ENCODE results near the gene CTSZ. TPM values are rescaled to one million over a fixed set of nuclear protein-coding genes. Genes with fewer than 3 reads are reported as not detected.

CTSZ gene
- total and polyA plus RNA-seq, 2 donors from 2014 or later: 200 to 234 TPM

DNA sequence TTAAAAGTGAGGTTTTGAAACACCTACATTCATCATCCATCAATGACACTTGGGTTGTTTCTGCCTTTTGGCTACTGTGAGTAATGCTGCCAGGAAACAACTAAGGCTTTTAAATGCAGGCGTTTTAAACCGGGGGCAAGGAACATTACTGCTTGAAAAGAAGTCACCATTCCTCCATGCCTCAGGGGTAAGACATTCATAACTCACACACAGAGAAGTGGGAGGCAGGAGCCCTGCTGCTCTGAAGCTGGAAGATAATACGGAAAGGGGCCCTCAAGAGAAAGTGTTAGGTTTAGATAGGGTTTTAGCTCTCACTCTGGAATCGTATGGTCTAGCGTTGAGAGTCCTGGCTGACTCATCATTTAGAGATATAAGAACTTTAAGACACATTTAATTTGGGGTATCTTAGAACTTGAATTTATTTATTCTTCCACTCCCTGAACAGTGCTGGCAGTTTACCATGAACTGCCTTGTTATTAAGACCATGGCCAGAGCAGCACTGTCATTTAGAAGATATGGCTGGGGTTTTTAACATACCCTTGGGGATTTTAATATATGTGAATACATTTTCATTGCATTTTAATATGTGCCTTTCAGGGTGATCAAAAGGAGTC is 14.0 kb upstream of the CTSZ start:
- intact Hi-C loops (cut with DNase I): loop anchor here (10.0 kb wide), 1 partner anchor 116 kb away; no protein-coding TSS in a partner anchor
- no peak for DNase-seq

DNA sequence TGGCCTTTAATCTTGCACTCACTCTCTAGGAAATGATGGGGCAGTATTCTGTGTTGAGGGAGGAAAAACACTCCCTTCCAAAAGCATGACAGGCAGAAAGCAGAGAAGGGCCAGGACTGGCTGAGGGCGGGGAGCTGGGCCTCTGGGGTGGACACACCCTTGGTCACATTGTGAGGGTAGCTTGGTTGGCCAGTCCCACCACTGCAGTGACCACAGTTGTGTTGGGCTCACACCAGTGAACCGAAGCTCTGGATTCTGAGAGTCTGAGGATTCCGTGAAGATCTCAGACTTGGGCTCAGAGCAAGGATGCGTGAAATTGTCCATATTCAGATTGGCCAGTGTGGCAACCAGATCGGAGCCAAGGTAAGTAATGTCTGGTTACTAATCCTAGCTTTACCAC is 12.2 kb upstream of the CTSZ start, which contains the start of gene TUBB1:
Gene TUBB1 (plus strand): TSS at position 213 of the 400 bp plus-strand sequence. CDS start 94 bp downstream, at position 307.
- no peak within 1 kb of the TSS for H3K27ac ChIP-seq (ENCODE audit: low read depth in 2 of 2, low read length in 2 of 2)

More for the DNA sequence above, 14.0 kb upstream of the CTSZ start:
- TF ChIP-seq, protein P1, sequence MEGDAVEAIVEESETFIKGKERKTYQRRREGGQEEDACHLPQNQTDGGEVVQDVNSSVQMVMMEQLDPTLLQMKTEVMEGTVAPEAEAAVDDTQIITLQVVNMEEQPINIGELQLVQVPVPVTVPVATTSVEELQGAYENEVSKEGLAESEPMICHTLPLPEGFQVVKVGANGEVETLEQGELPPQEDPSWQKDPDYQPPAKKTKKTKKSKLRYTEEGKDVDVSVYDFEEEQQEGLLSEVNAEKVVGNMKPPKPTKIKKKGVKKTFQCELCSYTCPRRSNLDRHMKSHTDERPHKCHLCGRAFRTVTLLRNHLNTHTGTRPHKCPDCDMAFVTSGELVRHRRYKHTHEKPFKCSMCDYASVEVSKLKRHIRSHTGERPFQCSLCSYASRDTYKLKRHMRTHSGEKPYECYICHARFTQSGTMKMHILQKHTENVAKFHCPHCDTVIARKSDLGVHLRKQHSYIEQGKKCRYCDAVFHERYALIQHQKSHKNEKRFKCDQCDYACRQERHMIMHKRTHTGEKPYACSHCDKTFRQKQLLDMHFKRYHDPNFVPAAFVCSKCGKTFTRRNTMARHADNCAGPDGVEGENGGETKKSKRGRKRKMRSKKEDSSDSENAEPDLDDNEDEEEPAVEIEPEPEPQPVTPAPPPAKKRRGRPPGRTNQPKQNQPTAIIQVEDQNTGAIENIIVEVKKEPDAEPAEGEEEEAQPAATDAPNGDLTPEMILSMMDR (IDR thresholded peaks at IDR 0.05; ENCODE audit: borderline replicate concordance, extremely low read depth, insufficient read depth): no peak
- no peak overlapping the region for H3K4me3 ChIP-seq (ENCODE audit: low read length in 3 of 3)
- no peaks in the 10 kb centered on the region for H3K4me1 ChIP-seq (ENCODE audit: control insufficient read depth in 2 of 3, insufficient read depth in 2 of 3, low read depth in 1 of 3, low read length in 3 of 3)
- H3K27ac ChIP-seq (ENCODE audit: low read depth in 2 of 2, low read length in 2 of 2): no peak overlapping the region
- H3K27me3 ChIP-seq (ENCODE audit: control insufficient read depth, insufficient read depth, low read length): no peaks in the 10 kb centered on the region
- peaks cover 0 to 18% (median 14%) of the 10 kb centered on the region in 3 donors for H3K36me3 ChIP-seq (ENCODE audit: control insufficient read depth in 2 of 3, insufficient read depth in 3 of 3, low read length in 3 of 3)
- FAIRE-seq: no peak
- no peak overlapping the region for H3K9ac ChIP-seq (ENCODE audit: low read length in 3 of 3)
- no peaks in the 10 kb centered on the region for H3K9me3 ChIP-seq (ENCODE audit: control insufficient read depth in 2 of 3, insufficient read depth in 1 of 3, low read length in 3 of 3)

DNA sequence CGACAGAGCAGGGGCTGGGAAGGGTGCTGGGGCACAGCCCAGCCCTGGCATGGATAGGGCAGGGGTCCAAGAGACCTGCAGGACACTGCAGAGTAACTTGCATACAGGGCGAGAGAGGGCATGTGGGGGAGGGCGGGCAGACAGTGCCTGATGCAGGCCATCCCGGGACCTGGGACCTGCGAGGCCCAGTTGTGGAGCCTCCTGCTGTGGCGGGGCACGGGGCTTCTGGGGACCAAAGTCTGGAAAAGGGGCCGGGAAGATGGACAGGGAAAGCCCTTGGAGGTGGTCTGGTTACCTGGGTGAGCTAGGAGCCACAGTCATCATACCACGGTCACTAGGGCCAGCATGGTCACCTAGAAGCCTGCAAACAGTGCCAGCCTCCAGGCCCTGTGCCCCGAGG is 11.8 kb upstream of the CTSZ start:
- TF ChIP-seq, protein P1 (IDR thresholded peaks at IDR 0.05; ENCODE audit: borderline replicate concordance, extremely low read depth, insufficient read depth): no peak
- intact Hi-C loops (cut with DNase I): no loop called here
- Histone ChIP-seq H3K4me3 (ENCODE audit: low read length in 3 of 3) (no peak overlapping the region), H3K9ac (ENCODE audit: low read length in 3 of 3) (no peak overlapping the region), H3K4me1 (ENCODE audit: control insufficient read depth in 2 of 3, insufficient read depth in 2 of 3, low read depth in 1 of 3, low read length in 3 of 3) (no peaks in the 10 kb centered on the region), H3K36me3 (ENCODE audit: control insufficient read depth in 2 of 3, insufficient read depth in 3 of 3, low read length in 3 of 3) (peaks cover 0 to 4% (median 0%) of the 10 kb centered on the region in 3 donors), H3K9me3 (ENCODE audit: control insufficient read depth in 2 of 3, insufficient read depth in 1 of 3, low read length in 3 of 3) (no peaks in the 10 kb centered on the region), H3K27ac (ENCODE audit: low read depth in 2 of 2, low read length in 2 of 2) (no peak overlapping the region), H3K27me3 (ENCODE audit: control insufficient read depth, insufficient read depth, low read length) (no peaks in the 10 kb centered on the region)
- FAIRE-seq (no peak), DNase-seq (peak in 1 of 5 donors; percentile 66)

More for the DNA sequence above, 12.2 kb upstream of the CTSZ start, which contains the start of gene TUBB1:
- H3K9me3 ChIP-seq (ENCODE audit: control insufficient read depth in 2 of 3, insufficient read depth in 1 of 3, low read length in 3 of 3): no peaks in the 10 kb centered on the region
- H3K9ac ChIP-seq (ENCODE audit: low read length in 3 of 3): no peak within 1 kb of the TSS
- H3K4me3 ChIP-seq (ENCODE audit: low read length in 3 of 3): no peak within 1 kb of the TSS
- peaks cover 0 to 7% (median 1%) of the 10 kb centered on the region in 3 donors for H3K36me3 ChIP-seq (ENCODE audit: control insufficient read depth in 2 of 3, insufficient read depth in 3 of 3, low read length in 3 of 3)
- no peaks in the 10 kb centered on the region for H3K4me1 ChIP-seq (ENCODE audit: control insufficient read depth in 2 of 3, insufficient read depth in 2 of 3, low read depth in 1 of 3, low read length in 3 of 3)
- H3K27me3 ChIP-seq (ENCODE audit: control insufficient read depth, insufficient read depth, low read length): no peaks in the 10 kb centered on the region
- DNase-seq (no peak), FAIRE-seq (no peak)
- TF ChIP-seq, protein P1 (IDR thresholded peaks at IDR 0.05; ENCODE audit: borderline replicate concordance, extremely low read depth, insufficient read depth): no peak
- intact Hi-C loops (cut with DNase I): no loop called here
